Medulla oblongata (tissue), 1 donor: ENCODE data around the gene NCBP3.
"Not testable (repeated sequence)": the region's sequence is repeated elsewhere in the genome, so short reads cannot be mapped to it uniquely, and the experiment has no call there.

ENCODE experiments used
- DNase-seq: peaks from one replicate; pipeline ENCODE4 v3.0.0-alpha.2; 2015; ENCODE audit errors: extremely low spot score

Gene NCBP3

DNA sequence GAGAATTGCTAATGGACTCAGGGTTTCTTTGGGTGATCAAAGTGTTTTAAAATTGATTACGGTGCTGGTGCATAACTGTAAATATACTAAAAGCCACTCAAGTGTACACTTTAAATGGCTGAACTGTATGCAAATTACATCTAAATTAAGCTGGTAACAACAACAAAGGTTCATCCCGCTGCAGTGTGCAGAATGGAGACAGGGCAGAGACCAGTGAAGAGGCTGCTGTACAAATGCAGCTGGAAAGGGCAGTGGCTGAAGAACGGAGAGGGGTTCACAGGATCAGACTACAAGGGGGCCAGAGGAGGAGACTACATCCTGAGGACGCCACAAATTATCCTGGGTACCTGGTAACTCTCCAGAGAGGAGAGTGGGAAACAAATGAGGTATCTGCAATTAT lies 36.0 kb downstream of the NCBP3 start:
- DNase-seq, result no peak

GRCh38 chr17:3809135-3809534 lies 36.9 kb downstream of the NCBP3 start:
- DNase-seq, result no peak

- DNase-seq, result no peak
Measured at GRCh38 chr17:3808701-3809100, 37.3 kb downstream of the NCBP3 start.

DNA sequence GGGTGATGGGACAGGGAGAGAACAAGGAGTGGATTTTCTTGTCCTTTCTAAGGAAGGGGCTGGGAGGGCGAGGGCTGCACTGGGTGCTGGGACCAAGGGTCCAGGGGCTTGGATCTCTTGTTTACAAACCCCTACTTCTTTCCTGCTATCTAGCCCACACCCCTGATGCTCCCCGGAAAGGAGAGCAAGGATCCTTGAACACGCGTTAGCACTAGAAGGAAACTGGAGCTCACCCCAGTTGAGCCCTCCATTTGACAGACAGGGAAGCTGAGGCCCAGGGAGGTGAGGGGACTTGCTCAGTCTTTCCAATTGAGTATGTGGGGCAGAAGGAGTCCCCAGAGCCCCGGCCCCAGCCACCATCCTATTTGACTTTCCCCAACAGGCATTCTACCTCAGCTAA lies 40.5 kb downstream of the NCBP3 start:
- DNase-seq, result no peak

DNA sequence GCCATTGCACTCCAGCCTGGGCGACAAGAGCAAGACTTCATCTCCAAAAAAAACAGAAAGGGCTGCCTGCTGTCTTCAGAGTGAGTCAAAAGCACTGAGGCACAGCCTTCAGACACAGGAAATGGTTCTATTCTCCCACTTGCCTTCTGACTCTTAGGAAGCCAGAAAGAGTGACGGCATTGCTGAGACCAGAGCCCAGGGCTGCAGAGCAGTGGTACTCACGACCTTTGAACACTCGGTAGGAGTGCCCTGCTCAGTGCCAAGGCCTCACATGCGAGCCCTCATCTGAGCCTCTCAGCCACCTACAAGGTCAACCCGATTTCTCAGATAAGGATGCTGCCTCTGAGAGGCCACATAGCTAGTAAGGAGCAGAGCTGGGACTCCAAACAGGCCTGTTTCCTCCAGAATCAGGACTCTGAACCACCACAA lies 41.5 kb downstream of the NCBP3 start:
- no peak for DNase-seq

GRCh38 chr17:3803308-3803640 lies 42.8 kb downstream of the NCBP3 start:
- DNase-seq, result no peak

GRCh38 chr17:3802461-3803307 lies 43.4 kb downstream of the NCBP3 start:
- DNase-seq, result no peak

DNA sequence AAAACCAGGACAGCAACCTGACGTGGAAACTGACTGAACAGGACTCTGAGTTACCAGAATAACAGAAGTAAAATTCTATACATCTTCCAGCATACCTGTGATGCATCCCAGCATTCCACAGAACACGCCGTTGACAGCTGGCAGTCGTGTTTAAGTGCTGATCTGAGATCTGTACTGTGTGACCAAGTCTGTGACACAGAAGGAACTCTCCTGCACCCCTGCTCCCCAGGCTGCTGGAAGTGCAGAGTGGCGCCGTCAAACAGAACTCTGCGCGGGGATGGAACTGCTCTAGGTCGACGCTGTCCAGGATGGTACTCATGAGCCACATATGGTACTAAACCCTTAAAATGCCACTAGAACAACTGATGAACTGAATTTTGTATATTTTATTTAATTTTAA lies 44.3 kb downstream of the NCBP3 start:
- no peak for DNase-seq

- DNase-seq, result no peak
Measured at GRCh38 chr17:3801347-3801746, 44.7 kb downstream of the NCBP3 start.

- no peak for DNase-seq
Measured at GRCh38 chr17:3800362-3801271, 45.4 kb downstream of the NCBP3 start, which contains the start of gene ITGAE. Gene ITGAE, minus strand, starts transcription at chr17:3801188. Its CDS starts 44 bp downstream, at chr17:3801144.

DNA sequence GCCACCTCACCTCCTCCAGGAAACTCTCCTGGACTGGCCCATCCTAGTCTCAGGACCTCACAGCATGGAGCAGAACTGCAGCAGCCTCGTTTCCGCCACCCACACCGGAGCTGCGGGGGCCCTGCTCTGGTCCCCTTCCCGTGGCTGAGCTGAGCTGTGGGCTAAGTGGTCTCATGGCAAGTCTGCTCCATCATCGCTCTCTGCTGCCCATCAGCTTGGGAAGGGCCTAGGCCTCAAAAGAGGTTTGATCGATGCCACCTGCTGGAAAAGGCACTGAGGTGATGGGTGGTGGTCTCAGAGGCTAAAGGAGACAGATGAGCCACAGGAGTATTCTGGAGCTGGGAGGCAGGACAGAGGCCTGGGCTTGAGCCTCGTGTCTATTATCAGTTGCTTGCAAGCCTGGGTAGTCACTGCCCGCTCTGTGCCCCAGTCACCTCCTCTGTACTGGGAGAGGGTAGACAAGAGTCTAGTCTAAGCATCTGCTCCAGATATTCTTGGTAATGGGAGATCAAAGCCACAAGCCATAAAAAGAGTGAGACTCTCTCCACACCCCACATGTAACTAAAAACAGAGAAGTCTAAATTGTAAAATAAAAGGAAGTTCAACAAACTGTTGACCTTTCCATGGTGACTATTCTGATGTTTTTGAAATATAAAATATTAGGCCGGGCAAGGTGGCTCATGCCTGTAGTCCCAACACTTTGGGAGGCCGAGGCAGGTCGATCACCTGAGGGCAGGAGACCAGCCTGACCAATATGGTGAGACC lies 46.7 kb downstream of the NCBP3 start:
- no peak for DNase-seq

DNA sequence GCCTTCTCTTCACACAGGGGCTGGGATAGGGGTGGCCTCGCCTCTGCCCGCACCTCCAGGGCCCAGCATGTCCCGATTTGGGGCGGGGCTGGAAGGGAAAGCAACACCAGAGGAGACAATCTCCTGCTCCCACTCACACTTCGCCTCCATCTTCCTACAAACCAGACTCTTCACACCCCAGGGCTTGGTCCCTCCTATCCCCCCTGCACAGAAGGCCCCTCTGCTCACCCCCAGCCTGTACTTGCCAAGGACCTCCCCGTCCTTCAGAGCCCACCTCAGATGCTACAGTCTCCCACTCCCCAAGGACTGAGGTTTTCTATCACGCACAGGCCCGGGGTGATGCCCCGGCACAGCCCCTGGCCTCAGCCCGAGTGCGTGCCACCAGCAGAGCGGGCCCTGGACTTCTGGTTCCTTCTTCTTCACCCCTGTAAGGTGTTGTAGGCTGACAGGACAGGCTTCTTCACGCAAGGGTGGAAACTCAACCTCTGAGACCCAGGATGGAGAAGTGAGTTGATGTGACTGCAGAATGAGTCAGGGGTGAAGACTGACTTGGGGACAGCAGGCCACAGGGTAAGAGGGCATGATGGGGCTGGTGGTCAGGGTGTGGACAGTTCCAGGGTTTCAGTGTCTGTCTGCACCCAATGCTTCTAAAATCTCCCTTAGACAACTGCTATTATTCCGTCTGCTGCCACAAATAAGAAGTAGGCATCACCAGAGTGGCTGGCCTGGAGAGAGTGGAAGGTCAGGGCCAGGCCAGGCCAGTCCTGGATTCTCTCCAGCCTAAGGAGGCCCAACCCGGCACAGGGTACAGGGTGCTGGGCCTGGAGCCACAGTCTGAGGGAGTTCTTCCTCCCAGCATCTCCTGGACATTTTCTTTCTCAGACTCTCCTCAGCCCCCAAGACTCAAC lies 47.5 kb downstream of the NCBP3 start:
- DNase-seq, result no peak

DNA sequence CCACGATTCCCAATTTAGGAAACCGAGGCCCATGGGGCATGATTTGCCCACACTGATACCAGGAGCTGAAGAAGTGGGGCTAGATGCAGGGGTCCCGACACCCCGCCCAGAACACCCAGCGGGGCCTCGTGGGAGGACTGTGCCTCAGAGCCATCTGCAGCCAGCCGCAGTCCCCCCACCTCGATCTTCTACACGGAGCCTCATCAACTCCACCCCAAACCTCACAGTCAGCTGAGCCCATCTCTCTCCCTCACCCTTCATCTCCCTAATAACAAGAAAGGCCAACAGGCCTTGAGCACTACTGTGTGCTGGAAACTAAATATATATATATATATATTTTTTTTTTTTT lies 49.2 kb downstream of the NCBP3 start:
- DNase-seq, result no peak

DNA sequence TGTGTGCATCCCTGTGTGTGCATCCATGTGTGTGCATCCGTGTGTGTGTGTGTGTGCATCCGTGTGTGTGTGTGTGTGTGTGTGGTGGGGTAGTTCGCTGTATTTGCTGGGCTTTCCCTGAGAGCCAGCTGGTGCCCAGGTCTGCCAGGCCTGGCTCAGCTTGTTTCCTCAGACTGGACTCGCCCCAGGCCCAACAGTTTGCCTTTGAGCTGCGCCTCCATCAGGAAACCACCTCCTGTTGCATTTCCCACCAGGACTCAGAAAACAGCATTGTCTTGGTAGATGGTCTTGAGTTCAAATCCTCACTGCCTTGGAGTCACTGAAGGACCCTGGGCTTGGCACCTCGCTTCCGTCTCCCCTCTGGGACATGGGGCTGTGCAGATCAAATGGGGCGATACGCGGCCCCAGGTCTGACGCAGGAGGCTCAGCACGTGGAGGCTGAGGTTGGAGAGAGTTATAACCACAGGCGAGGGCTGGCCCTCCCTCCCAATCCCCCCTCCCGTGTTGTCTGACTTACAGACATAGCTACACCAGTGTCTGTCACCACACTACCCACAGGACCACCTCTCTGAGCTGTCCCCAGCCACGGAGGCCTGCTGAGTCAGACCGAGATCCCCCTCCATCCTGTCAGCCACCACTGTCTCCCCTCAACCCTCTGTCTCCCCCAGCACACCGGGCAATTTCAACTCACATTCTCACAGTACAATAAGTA lies 49.8 kb downstream of the NCBP3 start:
- DNase-seq, result no peak

DNA sequence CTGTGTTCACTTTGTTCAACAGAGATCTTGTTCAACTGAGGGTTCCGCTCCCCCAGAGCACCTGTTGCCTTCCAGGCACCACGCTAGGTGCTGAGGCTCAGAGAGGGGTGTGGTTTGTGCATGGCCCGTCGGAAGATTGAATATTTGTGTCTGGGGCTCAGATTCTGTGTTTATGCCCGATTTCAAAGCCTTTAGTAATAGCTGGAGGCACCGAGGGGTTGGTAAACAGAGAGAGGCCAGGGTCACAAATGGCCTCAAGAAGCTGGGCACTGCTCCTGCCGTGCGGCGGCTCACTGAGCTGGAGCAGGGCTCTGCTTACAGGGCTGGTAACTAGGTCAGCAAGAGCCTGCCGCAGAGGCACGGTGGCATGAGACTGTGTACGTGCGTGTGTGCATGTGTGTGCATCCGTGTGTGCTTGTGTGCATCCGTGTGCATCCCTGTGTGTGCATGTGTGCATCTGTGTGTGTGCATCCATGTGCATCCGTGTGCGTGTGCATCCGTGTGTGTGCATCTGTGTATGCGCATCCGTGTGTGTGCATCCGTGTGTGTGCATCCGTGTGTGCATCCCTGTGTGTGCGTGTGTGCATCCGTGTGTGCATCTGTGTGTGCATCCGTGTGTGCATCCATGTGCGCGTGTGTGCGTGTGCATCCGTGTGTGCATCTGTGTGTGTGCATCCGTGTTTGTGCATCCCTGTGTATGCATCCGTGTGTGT lies 50.5 kb downstream of the NCBP3 start:
- no peak for DNase-seq

GRCh38 chr17:3794557-3795389 lies 51.3 kb downstream of the NCBP3 start:
- DNase-seq, result no peak

- DNase-seq, result not testable (repeated sequence)
Measured at GRCh38 chr17:3794152-3794551, 51.9 kb downstream of the NCBP3 start.

DNA sequence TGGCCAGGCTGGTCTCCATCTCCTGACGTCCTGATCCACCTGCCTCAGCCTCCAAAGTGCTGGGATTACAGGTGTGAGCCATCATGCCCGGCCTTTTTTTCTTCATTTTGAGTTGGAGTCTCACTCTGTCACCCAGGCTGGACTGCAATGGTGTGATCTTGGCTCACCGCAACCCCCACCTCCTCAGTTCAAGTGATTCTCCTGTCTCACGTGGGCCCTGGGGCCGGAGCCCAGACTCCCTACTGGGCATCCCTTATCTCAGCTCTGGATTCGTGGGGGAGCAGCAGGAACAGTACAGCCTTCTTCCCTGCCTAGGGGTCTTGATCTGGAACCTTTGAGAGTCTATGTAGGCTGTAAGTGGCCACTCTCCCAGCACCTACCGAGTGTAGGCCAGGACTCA lies 52.8 kb downstream of the NCBP3 start:
- not testable (repeated sequence) for DNase-seq

DNA sequence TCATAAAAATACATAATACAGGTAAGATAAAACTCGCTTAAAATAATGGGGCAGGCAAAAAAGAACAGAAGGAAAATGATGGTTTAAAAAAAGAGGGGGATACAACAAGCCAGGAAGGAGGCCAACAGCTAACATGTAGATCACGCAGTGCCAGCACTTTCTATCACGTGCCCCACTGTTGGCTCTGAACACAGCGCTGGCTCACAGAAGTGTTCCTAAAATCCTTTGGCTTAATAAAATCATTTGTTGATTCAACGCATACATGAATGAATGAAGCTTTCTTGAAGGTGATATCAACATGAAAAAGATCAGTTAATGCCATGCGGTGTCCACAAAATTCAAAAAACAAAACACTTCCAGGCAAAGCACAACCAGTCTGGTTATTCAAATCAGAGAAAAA lies 53.6 kb downstream of the NCBP3 start:
- DNase-seq, result peak; percentile 69
